ENCODE results near the gene DDX4.

The DDX4 gene

DNA sequence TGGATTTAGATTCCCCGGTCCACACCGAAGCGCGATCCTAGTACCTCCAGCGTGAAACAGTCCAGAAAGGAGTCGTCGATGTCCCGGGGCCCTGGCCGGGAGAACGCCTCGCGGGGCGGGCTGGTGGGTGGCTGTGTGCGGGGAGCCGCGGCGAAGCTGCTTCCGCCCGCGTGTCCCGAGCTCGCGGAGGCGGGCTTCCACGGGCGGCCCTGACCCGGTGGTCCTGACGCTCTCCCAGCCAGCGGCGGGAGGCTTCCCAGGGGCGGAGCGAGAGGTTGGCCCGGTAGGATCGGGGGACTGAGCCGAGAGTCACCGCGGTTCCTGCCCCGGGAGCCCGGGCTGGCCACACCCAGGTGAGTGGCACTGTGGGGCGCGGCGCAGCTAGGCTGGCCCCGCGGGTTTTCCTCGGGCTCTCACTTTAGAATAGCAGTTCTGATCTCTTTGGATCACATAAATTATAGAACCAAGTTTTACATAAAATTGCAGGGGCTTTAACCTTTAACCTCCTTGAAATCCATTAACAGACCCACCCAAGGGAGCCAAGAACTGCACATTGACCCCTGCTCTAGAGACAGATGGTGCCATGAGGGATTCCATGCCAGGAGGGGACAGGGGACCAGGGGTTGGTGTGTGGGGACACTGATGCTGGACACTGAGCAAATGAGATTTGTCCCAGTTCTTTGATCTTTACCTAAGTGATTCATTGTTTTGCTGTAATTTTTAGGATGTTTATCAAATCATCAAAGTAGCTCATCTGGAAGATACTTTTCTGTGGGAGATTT lies 84.1 kb downstream of the DDX4 start:
- no peak for DNase-seq (ENCODE audit: low read depth, low spot score)

DNA sequence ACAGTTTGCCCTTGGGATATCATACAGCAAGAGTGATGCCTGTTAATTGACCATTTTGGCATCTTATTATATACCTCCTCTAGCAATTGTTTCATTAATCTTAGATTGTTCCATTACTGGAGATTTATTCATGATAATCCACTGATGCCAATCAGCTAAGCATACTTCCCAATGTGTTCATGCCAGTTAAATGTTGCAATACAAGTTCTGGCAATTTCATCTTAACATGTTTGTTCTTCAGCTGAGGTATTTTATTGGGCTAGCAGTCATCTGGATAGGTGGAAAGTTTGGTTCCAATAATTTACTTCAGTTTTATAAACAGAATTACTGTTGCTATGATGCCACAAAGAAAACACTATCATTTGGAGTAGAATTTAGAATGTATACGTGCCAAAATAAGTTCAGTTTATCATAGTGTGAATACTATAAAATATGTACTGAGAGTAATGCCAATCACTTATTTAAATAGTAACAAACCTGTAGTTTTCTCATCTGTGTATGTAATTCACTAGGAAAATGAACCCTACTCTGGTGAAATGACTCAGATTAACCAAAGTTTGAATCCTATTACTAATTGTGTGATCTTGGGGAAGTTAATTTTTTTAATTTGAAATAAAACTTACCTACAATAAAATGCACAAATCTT lies 85.4 kb downstream of the DDX4 start:
- no peak for DNase-seq (ENCODE audit: low read depth, low spot score)

DNA sequence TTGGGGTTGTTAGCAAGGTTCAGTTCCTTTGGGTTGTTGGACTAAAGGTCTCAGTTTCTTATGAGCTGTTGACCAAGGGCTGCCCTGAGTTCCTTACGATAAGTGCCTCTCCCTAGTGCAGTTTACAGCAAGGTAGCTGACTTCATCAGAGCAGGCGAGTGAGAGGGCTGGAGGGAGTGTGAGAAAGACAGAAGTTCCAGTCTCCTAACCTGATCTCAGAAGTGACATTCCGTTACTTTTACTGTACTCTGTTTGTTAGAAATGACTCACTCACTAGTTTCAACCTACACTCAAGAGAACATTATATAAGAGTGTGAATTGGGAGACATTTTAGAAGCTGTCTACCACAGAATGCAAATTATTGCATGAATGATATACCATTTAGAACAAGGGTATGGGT lies 92.1 kb downstream of the DDX4 start:
- DNase-seq (ENCODE audit: low read depth, low spot score), result no peak

DNA sequence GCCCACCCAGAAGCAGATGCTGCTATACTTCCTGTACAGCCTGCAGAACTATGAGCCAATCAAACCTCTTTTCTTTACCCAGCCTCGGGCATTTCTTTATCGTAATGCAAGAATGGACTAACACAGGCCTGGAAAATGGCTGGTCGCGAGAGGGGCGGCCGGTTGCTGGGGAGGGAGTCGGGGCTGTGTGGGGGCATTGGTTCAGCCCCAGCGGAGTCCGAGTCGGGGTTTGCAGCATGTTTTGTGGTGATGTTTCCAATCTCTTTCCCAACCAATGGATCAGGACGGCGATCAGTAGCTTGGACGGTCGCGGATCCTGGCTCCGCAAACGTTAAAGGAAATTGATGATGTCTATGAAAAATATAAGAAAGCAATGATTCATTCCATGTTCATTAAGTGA lies 94.6 kb downstream of the DDX4 start:
- DNase-seq (ENCODE audit: low read depth, low spot score), result no peak

DNA sequence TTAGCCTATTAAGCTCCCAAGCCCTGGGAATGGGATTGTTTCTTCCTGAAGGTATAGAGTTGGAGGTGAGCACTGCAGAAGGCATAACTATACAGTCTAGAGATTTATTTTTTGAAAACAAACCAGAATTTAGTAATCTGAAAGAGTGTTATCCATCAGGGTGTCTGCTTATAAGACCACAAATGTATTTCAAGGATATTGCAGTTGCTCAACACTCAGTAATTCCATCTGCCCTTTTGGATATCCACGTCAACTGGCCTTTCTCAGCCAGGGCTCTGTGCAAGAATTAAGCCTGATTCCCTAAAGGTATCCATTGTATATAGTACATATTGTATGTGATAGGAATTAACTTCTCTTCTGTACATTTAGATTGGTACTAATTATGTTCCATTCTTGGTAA lies 98.3 kb downstream of the DDX4 start:
- DNase-seq (ENCODE audit: low read depth, low spot score), result no peak

DNA sequence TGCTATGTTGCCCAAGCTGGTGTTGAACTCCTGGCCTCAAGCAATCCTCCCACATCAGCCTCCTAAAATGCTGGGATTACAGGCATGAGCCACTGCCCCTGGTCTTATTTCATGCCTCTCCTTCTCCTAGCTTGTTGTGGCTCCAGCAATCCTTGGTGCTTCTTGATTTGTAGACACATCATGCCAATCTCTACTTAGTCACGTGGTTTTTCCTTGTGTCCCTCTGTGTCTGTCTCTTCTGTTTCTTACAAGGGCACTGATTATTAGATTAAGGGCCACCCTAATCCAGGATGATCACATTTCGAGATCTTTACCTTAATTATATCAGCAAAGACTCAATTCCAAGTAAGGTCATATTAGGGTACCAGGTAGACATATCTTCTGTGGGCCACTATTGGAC lies 104.1 kb downstream of the DDX4 start:
- no peak for DNase-seq (ENCODE audit: low read depth, low spot score)

DNA sequence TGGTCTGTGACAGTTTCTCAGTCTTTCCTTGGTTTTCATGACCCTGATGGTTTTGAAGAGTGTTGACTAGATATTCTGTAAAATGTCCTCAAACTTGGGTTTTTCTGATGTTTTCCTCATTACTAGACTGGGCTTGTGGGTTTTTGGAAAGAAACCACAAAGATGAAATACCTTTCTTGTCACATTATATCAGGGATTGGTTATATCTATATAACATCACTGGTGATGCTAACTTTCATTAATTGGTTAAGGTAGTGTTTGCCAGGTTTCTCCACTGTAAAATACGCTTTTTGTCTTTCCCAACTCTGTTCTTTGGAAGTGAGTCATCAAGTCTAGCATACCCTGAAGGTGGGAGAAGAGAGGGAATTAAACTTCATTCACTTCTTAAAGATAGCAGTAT lies 110.0 kb downstream of the DDX4 start:
- no peak for DNase-seq (ENCODE audit: low read depth, low spot score)

DNA sequence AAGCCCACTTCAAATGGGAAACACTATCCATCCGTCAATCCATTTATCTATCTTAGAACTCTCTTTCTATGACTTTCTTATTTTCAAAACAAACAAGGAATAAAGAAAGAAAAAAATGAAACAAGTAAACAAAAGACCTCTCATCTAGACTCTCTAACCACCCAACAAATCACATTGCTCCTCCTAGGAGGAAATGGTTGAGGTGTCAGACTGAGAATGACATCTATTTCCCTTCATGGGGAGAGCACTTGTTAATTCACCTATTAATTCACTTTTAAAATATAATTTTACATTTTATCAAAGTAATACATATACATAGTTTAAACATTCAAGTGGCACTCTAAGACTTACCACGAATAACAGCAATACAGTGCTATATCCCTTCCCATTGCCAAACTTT lies 110.9 kb downstream of the DDX4 start:
- DNase-seq (ENCODE audit: low read depth, low spot score), result no peak

DNA sequence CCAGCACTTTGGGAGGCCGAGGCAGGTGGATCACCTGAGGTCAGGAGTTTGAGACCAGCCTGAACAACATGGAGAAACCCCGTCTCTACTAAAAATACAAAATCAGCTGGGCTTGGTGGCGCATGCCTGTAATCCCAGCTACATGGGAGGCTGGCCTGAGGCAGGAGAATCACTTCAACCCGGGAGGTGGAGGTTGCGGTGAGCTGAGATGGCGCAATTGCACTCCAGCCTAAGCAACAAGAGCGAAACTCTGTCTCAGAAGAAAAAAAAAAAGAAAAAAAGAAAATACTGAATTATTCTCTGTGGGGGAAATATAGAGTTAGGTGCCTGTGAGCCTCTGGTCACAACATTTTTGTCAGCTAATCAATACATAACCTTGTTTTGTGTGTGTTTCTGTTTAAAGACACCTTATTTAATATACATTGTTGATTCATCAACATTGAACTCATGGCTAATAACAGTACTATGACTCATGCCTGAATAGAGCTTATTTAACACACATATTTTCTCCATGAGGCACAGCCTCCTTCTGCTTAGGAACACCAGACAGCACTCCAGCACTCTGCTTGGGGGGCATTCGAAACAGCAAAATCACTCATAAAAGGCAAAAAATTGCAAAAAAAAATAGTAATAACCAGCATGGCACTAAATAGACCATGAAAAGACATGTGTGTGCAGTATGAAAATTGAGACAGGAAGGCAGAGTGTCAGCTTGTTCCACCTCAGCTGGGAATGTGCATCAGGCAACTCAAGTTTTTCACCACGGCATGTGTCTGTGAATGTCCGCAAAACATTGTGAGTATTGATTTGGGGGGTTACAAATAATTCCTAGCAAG lies 113.2 kb downstream of the DDX4 start, which contains the start of gene IL31RA:
TSS of gene IL31RA (plus strand) at position 519 of the 836 bp plus-strand sequence. CDS start at position 733, 214 bp downstream.
- DNase-seq (ENCODE audit: low read depth, low spot score), result peak; percentile 72

DNA sequence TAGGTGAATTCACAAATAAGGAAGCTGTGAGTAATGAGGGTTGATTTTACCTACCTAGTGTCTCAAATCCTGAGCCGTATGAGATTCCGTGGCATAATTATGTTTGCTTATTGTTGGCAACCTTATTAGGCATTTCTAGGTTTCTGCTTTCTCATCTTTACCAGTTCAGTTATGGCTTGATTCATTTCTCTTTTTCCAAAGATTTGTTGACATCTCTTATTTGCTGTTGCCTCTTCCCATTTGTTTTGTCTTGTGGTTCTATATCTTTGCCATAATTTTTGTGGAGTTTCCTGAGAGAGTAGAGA lies 113.8 kb downstream of the DDX4 start:
- DNase-seq (ENCODE audit: low read depth, low spot score), result no peak

DNA sequence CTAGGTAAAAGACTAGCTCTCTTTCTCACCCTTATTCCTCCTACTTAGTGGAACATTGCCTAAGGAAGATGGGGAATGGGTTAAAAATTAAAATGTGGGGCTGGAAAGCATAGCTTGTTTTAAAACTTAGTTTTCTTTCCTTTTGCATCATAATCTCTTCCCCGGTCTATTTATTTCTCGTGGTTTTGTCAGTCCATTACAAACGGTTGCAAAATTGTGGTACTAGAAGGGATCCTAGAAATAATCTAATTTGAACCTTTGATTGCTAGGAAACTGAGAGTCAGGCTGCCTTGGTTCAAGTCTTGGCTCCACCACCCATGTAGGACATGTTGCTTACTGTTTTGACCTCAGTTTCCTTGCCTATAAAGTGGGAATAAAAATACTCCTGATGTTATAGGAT lies 114.6 kb downstream of the DDX4 start:
- DNase-seq (ENCODE audit: low read depth, low spot score), result no peak

DNA sequence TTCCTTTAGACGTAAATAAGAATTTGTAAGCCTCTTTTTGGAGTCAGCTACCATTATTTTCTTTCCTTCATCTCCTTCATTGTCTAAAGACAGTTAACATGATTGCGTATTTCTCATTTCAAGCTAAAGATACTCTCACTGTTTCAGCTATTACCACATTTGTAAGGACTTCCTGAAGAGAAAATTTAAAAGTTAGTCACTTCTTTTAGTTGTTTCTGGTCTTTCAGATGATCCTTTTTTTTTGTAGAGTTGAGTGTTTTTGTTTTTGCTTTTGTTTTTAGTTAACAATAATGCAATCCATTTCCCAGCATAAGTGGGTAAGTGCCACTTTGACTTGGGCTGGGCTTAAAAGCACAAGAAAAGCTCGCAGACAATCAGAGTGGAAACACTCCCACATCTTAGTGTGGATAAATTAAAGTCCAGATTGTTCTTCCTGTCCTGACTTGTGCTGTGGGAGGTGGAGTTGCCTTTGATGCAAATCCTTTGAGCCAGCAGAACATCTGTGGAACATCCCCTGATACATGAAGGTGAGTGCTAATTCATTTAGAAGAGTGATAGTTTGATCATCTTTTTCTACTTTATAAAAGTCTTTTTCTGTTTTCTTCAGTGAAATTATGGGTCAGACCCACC lies 115.3 kb downstream of the DDX4 start:
- no peak for DNase-seq (ENCODE audit: low read depth, low spot score)

DNA sequence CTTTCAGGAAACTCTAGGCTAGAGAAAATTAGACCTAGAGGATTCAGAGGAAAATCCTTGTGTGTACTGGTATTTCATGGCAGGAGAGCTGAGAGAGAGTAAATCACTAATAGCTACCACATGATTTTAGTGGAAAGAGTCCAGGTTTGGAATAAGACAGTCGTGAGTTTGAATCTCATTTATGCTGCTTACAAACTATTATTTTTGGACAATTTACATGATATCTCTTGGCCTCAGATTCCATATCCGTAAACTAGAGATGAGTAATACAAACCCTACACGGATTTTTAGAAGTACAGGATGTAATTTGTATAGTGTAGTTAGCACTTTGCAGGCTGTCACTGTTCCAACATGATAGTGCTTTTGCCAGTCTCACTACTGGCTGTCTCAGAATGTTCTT lies 116.0 kb downstream of the DDX4 start:
- DNase-seq (ENCODE audit: low read depth, low spot score), result no peak

DNA sequence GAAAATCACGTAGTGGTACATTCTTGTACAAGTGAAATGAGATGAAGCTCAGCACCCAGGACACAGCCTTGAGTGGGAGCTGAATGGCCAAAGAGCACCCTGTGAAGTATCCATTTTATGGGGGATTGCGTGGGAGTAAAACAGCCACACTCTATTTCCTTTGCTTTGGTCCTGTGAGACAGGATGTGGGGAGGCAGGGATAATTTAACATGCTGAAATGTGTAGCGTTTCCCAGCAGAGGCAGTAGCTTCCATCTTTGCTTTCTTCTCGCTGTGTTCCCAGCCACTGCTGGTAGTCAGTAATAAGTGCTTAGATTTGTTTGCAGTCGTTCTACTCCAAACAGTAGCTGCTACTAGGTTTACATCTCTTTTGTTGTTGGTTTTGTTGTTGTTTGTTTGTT lies 117.6 kb downstream of the DDX4 start:
- no peak for DNase-seq (ENCODE audit: low read depth, low spot score)

DNA sequence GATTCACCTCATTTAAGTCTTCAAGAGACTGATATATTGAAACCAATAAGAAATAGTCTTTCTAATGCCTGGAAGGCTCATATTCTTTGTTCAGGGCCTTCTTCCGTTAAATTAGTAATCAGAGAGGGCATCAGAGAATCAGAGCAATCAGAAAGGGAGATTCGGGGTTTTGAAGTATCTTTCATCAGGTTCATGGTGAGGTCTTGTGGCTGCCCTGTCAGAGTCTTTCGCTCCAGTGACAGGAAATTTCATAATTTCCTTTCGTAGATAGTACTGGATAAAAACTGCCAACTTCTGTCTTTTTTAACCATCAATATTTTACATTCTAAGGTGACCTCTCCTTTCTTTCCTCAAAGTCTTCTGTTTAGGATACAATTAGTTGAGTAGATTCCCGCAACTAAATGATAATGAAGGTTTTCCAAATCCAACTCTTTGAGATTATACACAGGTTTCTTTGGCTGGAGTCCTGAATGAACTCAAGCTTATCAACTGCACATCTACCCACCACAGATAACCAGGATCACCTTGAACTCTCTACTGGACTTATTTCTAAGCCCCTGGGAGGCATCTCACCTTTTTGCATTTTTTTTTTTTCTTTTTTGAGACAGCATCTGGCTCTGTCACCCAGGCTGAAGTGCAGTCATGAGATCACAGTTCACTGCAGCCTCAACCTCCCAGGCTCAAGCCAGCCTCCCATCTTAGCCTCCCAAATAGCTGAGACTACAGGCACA lies 118.8 kb downstream of the DDX4 start:
- DNase-seq (ENCODE audit: low read depth, low spot score), result no peak

DNA sequence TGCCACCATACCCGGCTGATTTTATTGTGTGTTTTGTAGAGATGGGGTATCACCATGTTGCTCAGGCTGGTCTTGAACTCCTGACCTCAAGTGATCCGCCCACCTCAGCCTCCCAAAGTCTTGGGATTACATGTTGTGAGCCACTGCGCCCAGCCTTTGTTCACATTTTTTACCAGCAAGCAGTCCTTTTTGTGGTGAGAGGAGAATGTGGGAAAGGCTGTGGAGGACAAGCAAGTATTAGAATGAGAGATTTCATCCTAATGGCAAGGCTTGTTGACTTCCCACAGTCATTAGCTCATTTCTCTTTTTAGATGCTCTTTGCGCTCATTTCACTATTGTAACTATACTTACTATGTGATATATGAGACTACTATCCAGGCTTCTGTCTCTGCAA lies 119.4 kb downstream of the DDX4 start:
- DNase-seq (ENCODE audit: low read depth, low spot score), result no peak

DNA sequence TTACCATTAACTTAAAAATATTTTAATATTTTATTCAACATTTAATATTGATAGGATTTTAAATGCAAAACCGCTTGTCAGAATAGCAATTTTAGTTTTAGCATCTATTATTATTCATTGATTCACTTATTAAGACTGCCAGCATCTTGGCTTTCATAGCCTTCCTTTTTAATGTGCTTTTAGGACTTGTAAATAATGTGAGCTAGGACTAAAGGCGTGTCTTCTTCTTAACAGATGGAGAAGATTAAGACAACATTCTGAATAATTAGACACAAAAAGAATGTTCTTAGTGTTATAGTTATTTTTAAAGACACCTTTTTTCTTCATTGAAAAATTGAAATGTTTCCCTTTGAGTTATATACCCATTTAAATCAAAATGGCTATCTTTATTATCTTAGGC lies 120.2 kb downstream of the DDX4 start:
- DNase-seq (ENCODE audit: low read depth, low spot score), result no peak

DNA sequence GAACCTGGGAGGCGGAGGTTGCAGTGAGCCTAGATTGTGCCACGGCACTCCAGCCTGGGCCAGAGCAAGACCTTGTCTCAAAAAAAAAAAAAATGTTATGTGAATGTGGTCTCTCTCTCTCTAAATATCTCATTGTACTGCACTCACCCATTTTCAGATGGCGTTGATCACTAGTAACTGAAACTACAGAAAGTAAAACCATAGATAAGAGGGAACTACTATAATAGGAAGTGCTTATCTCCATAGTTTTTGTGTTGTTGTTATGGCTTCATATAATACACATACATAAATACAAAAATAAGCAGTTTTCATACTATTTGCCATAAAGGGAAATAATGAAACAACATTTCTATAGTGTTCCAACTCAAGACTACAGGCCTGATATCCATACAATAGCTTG lies 122.4 kb downstream of the DDX4 start:
- no peak for DNase-seq (ENCODE audit: low read depth, low spot score)

DNA sequence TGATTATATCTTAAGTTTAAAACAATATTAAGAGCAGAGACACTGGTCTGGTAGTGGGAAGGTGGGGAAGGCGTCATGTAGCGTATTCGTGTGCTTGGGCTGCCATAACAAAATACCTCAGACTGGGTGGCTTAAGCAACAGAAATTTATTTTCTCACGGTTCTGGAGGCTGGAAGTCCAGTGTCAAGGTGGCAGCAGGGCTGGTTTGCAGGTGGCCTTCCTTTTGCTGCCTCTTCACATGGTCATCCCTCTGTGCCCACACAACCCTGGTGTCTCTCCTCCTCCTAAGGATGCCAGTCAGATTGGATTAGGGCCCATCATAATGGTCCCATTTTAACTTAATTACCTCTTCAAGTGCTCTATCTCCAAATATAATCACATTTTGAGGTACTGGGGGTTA lies 122.8 kb downstream of the DDX4 start:
- DNase-seq (ENCODE audit: low read depth, low spot score), result no peak

DNA sequence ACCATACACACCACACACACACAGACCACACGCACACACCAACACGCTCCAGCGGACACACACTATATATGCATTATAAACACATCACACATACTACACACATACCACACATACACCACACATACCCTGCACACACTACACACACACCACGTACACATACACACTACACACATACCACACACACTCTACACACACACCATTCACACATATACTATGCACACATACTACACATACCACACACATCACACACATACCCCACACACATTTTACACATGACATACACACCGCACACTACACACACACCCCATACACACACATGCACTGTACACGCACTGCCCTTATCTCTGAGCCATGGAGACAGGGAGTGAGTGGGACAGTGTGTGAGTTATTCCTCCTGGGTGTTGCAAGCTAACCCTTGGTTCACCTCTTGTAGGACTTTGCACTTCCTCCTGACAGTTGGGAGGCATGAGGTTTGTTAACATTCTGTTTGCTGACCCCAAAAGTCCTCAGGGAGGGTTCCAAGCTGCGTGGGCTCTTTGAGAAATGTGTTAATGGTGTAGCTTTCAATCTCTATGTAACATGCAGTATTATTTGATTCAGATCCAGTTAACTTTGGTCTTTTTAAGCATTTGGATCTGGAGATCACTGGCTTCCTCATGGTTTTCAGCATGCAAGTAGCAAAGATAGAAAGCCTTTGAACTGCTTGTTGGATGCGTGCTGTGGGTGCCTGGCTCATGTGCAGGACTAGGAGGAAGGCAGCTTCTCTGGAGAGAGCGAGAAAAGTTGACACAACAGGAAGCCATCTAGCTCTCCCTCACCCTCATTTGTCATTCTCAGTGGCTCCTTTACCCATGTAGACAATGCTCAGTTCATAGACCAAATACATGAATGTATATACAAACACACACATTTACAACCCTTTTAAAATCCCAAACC lies 127.0 kb downstream of the DDX4 start:
- no peak for DNase-seq (ENCODE audit: low read depth, low spot score)
